Stimulated activated CD8-positive, alpha-beta memory T cell treated with anti-CD3 and anti-CD28 coated beads, Interleukin-12 subunit alpha, Interleukin-12 subunit beta, amount 100 ng/mL, for 1 hour (primary cell): ENCODE measurements around the gene TGFB1.
A peak's percentile ranks its signal among the peaks of the same experiment; 100 is the strongest.

Source experiments
- DNase-seq: peaks from one replicate; pipeline ENCODE4 v3.0.0-alpha.2; 2020; ENCODE audit warnings: low read depth

Gene TGFB1

DNA sequence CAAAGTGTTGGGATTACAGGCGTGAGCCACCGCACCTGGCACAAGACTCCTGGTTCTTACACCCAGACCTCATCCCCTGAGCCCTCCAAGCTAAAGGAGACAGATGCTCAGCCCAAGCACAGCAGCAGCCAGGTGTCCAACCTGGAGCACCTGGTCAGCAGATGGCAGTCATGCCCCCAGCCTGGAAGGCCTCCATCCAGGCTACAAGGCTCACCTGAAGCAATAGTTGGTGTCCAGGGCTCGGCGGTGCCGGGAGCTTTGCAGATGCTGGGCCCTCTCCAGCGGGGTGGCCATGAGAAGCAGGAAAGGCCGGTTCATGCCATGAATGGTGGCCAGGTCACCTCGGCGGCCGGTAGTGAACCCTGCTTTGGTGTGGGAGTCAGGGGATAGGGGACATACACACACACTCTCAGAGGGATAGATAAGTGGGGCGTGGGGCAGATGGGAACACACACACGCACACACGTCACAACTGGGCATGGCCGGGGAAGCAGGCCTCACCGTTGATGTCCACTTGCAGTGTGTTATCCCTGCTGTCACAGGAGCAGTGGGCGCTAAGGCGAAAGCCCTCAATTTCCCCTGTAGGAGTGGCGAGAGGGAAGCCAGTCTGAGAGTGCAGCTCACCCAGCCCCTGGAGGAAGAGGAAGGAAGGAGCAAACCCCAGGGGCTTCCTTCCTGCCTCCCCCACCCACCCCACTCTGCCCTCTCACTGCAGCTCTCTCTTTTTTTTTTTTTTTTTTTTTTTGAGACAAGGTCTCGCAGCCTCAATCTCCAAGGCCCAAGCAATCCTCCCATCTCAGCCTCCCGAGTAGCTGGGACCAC, 11.8 kb downstream of the TGFB1 start:
- no peak for DNase-seq

- DNase-seq = no peak
Observed at GRCh38 chr19:41339936-41340335, 13.8 kb downstream of the TGFB1 start.

- no peak for DNase-seq
Observed at GRCh38 chr19:41335467-41335866, 18.3 kb downstream of the TGFB1 start.

DNA sequence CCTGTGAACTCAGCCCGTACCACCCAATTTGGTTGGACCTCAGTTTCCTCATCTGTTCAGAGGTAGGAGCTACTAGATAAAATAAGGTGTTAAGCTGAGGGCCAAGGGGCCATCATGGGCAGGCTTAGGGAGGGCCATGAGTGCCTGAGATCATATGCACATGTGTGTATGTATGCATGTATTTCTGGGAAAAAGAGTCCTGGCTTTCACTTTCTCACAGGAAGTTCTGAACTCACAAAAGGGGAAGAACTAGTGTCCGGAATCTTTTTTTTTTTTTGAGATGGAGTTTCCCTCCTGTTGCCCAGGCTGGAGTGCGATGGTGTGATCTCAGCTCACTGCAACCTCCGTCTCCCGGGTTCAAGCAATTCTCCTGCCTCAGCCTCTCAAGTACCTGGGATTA, 18.9 kb downstream of the TGFB1 start:
- no peak for DNase-seq

- no peak for DNase-seq
Observed at GRCh38 chr19:41332468-41332867, 21.3 kb downstream of the TGFB1 start.

DNA sequence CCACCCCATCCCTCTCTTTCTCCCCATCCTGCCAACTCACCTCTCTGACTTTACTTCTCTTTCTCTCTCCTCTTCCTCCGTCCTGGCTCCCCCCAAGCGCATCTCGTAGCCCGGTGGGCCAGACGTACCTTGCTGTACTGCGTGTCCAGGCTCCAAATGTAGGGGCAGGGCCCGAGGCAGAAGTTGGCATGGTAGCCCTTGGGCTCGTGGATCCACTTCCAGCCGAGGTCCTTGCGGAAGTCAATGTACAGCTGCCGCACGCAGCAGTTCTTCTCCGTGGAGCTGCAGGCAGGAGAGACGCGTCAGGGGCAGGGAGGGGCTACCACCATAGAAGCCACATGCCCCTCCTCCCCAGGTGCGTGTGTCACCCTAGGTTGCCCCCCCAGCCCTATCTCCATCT, 21.7 kb downstream of the TGFB1 start:
- no peak for DNase-seq

DNA sequence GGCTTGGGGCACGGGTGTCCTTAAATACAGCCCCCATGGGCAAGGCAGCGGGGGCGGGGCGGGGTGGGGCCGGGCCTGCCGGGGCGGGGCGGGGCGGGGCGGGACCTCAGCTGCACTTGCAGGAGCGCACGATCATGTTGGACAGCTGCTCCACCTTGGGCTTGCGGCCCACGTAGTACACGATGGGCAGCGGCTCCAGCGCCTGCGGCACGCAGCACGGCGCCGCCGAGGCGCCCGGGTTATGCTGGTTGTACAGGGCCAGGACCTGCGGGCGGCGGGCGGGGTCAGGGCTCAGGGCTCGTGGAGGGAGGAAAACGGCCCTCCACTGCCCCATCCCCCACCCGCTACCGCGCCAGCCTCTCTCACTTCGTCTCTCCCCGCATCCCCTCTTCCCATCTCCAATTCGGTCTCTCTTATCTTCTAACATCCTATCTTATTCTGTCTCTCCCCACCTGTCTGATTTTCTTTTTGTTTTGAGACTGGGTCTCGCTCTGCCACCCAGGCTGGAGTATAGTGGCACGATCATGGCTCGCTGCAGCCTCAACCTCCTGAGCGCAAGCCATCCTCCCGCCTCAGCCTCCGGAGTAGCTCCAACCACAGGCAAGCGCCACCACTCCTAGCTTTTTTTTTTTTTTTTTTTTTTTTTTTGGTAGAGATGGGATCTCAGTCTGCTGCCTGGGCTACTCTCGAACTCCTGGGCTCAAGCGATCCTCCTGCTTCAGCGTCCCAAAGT, 22.6 kb downstream of the TGFB1 start:
- DNase-seq = no peak

- no peak for DNase-seq
Observed at GRCh38 chr19:41330481-41330880, 23.2 kb downstream of the TGFB1 start.

GRCh38 chr19:41328842-41329225, 24.9 kb downstream of the TGFB1 start:
- no peak for DNase-seq

DNA sequence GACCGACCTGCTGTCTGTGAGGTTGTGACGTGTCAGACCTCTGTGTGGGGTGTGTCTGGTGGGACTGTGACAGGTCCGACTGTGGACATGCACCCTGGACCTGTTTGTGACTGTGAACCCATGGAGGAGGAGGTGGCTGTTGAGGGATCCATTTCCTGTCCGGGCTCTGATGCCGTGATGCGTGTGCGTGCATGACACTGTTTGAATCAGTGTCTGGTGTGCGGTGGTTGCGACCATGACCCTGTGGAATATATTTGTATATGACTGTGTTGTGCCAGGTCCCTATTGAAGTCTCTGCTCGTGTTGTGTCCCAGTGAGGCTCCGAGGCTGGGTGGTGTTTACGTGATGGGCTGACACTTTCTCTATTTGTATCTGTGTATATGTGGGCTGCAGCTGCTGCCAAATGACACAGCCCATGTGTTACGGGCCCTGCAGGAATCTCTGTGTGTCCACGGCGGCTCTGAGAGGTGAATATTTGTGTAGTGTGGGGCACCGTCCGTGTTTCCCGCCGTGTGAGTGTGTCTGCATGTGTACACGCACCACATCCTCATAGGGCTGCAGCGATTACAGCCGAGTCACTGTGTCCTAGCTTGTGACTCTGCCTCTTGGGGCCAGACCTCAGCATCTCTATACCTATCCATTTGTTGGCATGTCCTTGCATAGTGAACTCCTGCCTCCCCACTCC, 25.4 kb downstream of the TGFB1 start:
- no peak for DNase-seq

DNA sequence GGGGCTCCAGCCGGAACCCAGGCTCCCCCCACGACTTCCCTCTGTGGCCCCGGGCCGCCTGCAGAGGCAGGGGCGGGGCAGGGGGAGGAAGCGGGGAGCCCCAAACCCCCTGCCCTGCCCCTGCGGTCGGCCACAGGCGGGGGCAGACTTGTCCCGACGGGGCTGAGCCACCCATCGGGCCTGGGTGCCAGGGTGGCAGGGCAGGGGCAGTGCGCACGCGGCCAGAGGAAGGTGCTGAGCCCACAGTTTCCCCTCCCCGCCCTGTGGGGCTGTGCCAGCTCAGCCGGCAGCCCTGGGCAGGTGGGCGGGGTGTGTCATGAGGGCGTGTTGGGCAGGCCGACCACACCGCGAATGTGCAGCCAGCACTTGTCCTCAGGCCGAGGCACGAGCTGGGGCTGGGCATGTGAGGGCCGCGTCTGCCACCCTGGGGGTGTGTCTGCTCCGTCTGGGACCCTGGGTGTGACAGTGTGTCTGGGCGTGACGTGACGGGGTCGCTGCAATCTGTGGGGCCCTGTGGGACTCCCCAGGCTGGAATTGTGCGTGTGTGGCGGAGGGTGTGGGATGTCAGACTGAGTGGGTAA, 26.1 kb downstream of the TGFB1 start:
- peak; percentile 67 for DNase-seq

DNA sequence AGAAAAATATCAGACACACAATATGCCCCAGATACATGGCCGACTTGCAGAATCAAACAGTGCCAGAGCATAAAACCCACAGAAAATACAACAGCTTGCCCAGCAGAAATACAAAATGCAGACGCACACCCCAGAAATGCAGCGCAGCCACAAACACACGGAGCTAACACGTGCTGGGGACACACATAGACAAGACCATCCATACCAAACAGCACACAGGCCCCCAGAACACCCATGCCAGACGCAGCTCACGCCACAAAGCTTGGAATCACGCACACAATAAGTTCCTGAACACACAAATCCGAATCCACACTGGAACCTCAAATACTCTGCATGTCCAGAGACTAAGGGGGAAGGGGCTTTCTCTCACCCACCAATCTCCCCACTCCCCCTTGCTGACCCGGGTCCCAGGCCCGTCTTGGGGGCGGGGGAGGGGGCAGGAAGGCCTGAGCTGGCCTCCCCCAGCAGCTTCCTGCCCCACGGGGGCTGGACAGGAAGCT, 26.6 kb downstream of the TGFB1 start:
- DNase-seq = no peak

DNA sequence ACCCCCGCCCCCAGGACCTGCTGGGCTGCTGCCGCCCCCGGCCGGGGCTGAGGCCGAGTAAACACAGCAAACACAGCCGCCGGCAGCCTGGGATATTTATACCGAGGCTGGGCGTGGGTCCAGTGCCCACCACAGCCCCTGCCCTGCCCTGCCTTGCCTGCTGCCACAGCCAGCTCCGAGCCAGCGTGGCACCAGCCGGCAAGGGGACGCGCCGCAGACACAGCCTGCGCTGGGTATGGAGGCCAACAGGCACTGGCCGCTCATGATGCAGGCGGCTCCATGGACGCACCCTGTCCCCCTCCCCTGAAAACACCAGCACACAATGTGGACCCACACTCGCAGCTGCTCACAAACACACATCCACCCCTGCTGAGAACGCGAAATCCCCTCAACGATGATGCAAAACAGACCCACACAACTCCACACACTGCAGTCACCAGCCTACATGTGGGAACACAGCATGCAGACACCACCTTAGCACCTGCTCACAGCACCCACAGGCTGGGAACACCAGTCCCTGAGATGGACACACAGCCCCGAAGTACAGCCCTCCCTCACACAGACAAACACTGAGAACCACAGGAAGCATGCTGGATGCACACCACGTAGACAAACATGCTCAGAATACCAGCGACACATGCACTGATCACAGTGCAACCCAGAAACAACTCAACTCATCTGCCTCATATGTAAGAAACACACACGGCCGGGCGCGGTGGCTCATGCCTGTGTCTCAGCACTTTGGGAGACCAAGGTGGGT, 27.6 kb downstream of the TGFB1 start:
- DNase-seq = no peak

GRCh38 chr19:41325640-41325946, 28.1 kb downstream of the TGFB1 start:
- no peak for DNase-seq

- DNase-seq = no peak
Observed at GRCh38 chr19:41324921-41325639, 28.6 kb downstream of the TGFB1 start.

DNA sequence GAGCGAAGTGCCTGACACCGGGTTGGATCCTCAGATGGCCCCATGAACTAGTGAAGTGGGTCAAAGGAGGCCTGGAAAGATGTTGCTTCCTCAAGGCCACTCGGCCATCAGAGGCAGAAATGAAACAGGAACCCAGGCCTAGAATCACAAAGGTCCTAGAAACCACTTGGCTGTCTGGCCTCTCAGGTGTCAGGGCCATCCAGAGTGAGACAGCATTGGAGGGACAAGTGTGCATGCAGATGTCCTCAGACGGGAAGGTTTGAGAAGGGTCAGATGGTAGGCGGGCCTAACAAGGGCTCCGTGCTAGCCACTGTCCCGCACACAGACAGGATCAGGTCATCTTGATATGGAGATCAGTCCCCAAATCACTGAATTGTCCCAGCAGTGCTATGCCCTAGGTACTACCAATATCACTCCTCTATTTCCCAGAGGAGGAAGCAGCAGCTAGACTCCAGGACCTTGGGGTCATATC, 29.5 kb downstream of the TGFB1 start:
- no peak for DNase-seq

GRCh38 chr19:41323430-41324125, 30.1 kb downstream of the TGFB1 start:
- no peak for DNase-seq

DNA sequence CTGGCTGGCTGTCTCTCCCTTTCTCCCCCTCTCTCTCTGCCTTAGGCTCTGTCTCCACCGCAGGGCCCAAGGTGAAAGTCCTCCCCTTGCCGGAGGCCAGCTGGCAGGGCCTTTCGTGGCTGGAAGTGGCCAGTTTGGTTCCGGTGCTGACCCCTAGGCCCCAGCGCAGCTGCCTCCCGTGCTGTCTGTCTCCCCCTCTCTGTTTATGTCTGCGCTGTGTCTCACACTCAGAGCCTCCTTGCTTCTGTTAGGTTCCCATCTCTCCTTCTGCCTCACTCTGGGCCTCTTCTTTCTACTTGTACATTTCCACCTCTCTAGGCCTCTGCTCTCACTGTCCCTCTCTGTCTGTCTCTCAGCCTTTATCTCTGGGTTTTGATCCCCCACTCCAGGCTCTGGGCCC, 30.7 kb downstream of the TGFB1 start:
- DNase-seq = no peak

- DNase-seq = no peak
Observed at GRCh38 chr19:41322451-41322850, 31.3 kb downstream of the TGFB1 start.

- DNase-seq = no peak
Observed at GRCh38 chr19:41321600-41322270, 32.0 kb downstream of the TGFB1 start.
